Thoracic aorta (tissue), 2 donors: ENCODE data around the gene AFF1. TPM values are rescaled to one million over a fixed set of nuclear protein-coding genes. Genes with fewer than 3 reads are reported as not detected.

Source experiments
- ATAC-seq: fragments of 150-250 bp; one replicate; pipeline ENCODE4 v1.8.0; 2017; ENCODE audit warnings: low read depth; ENCODE audit not compliant: insufficient number of reproducible peaks, low FRiP score
- DNase-seq: peaks from one replicate; pipeline ENCODE4 v3.0.0-alpha.2; 2020; ENCODE audit warnings: low spot score
- H3K27ac ChIP-seq, 2 donors: fragments of 200-600 bp; sonication (generic); 1 replicate in 1 of 2; 2 replicates in 1 of 2; pipeline ENCODE4 v1.5.1; 2016; ENCODE audit warnings: mild to moderate bottlenecking in 2 of 2, moderate library complexity in 2 of 2
- H3K27me3 ChIP-seq: fragments of 200-600 bp; sonication (generic); replicated peaks from 2 replicates; pipeline ENCODE4 v1.6.0; 2016; ENCODE audit warnings: mild to moderate bottlenecking; ENCODE audit not compliant: insufficient read depth
- H3K36me3 ChIP-seq: fragments of 200-600 bp; sonication (generic); one replicate; pipeline ENCODE4 v1.5.1; 2016
- H3K4me1 ChIP-seq, 2 donors: fragments of 200-600 bp; sonication (generic); 1 replicate in 1 of 2; 2 replicates in 1 of 2; pipeline versions ENCODE4 v1.5.1 to v1.6.0; 2016; ENCODE audit warnings: low read depth in 2 of 2, mild to moderate bottlenecking in 1 of 2; ENCODE audit not compliant: control insufficient read depth in 1 of 2
- H3K4me3 ChIP-seq: fragments of 200-600 bp; sonication (generic); 2 replicates; pipeline ENCODE4 v1.5.1; 2016; ENCODE audit warnings: mild to moderate bottlenecking
- H3K9me3 ChIP-seq: fragments of 200-600 bp; sonication (generic); 2 replicates; pipeline ENCODE4 v1.5.1; 2016
- CTCF ChIP-seq: fragments of 200-600 bp; sonication (generic); IDR thresholded peaks from one replicate; pipeline ENCODE4 v1.5.1; 2019; ENCODE audit warnings: antibody characterized with exemption
- total RNA-seq, 2 donors: library from RNA; depleted of rRNA; stranded (reverse); fragments of >200 nt; gene quantifications; one replicate each; pipeline versions ENCODE4 v1.1.0 to v1.2.3, GENCODE V29; 2016

The AFF1 gene
- total RNA-seq, 2 donors from 2014 or later: 51.9 to 93.2 TPM

GRCh38 chr4:87053802-87054767 is 119.3 kb downstream of the AFF1 start:
- DNase-seq: no peak
- TF ChIP-seq CTCF: peak; percentile 22
- no peak for ATAC-seq

DNA sequence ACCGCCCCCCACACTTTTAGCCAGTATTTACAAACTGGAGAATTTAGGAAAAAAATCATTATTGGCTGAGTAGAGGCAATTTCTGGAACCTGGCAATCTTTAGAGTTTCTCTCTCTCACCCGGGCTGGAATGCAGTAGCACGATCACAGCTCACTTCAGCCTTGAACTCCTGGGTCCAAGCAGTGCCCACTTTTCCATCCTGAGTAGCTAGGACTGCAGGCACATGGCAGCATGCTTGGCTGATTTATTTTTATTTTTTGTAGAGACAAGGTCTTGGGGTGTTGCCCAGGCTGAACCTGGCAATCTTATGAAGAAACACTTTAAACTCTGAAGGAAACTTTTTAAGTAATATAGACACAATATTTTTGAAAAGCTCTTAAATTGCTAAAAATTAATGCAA is 120.1 kb downstream of the AFF1 start:
- no peak for DNase-seq
- H3K27ac ChIP-seq: peak overlapping the region; percentile 79 to 84
- no peak for TF ChIP-seq CTCF
- ATAC-seq: no peak
- no peaks in the 10 kb centered on the region for H3K36me3 ChIP-seq
- no peaks in the 10 kb centered on the region for H3K9me3 ChIP-seq
- H3K27me3 ChIP-seq: no peaks in the 10 kb centered on the region
- H3K4me1 ChIP-seq: peaks cover 73 to 100% of the 10 kb centered on the region in 2 donors
- peak overlapping the region; percentile 8 for H3K4me3 ChIP-seq

More at GRCh38 chr4:87053802-87054767, 119.3 kb downstream of the AFF1 start:
- no peaks in the 10 kb centered on the region for H3K27me3 ChIP-seq
- no peaks in the 10 kb centered on the region for H3K9me3 ChIP-seq
- peaks cover 70 to 95% of the 10 kb centered on the region in 2 donors for H3K4me1 ChIP-seq
- H3K36me3 ChIP-seq: no peaks in the 10 kb centered on the region
- peak overlapping the region; percentile 79 to 84 for H3K27ac ChIP-seq
- H3K4me3 ChIP-seq: peak overlapping the region; percentile 8

GRCh38 chr4:87055311-87055710 is 120.5 kb downstream of the AFF1 start:
- Histone ChIP-seq H3K4me1 (peaks cover 72 to 100% of the 10 kb centered on the region in 2 donors), H3K27me3 (no peaks in the 10 kb centered on the region), H3K27ac (peak overlapping the region; percentile 79 to 84), H3K36me3 (no peaks in the 10 kb centered on the region), H3K9me3 (no peaks in the 10 kb centered on the region), H3K4me3 (peak overlapping the region; percentile 29)
- TF ChIP-seq CTCF: no peak
- no peak for ATAC-seq
- DNase-seq: no peak

GRCh38 chr4:87056881-87057280 is 122.1 kb downstream of the AFF1 start:
- Histone ChIP-seq H3K36me3 (no peaks in the 10 kb centered on the region), H3K27ac (peak overlapping the region; percentile 79 to 84), H3K9me3 (no peaks in the 10 kb centered on the region), H3K27me3 (no peaks in the 10 kb centered on the region), H3K4me1 (peaks cover 65 to 94% of the 10 kb centered on the region in 2 donors), H3K4me3 (no peak overlapping the region)
- ATAC-seq: no peak
- DNase-seq: no peak
- TF ChIP-seq CTCF: no peak

GRCh38 chr4:87057835-87058355 is 123.1 kb downstream of the AFF1 start:
- Histone ChIP-seq H3K27ac (peak overlapping the region; percentile 79 to 84), H3K36me3 (no peaks in the 10 kb centered on the region), H3K4me1 (peaks cover 60 to 84% of the 10 kb centered on the region in 2 donors), H3K4me3 (no peak overlapping the region), H3K9me3 (no peaks in the 10 kb centered on the region), H3K27me3 (no peaks in the 10 kb centered on the region)
- no peak for TF ChIP-seq CTCF
- ATAC-seq (no peak), DNase-seq (no peak)
